Left hindlimb (tissue), 1 donor: Measurements from ENCODE around the gene MAMDC4.

ENCODE experiments used
- DNase-seq: peaks from one replicate; pipeline ENCODE4 v3.0.0-alpha.2; 2018

Gene MAMDC4

GRCh38 chr9:136851941-136852663 is at the start of gene MAMDC4:
TSS of gene MAMDC4 (plus strand) at chr9:136852346. CDS start at chr9:136852417, 71 bp downstream.
- peak; percentile 23 for DNase-seq

GRCh38 chr9:136803009-136803550 is 49.1 kb upstream of the MAMDC4 start:
- peak; percentile 28 for DNase-seq

GRCh38 chr9:136803551-136804508 is 48.3 kb upstream of the MAMDC4 start:
- peak; percentile 19 for DNase-seq

- DNase-seq: peak; percentile 33
These were observed 47.5 kb upstream of the MAMDC4 start for GRCh38 chr9:136804509-136805206.

GRCh38 chr9:136805207-136805740 is 46.9 kb upstream of the MAMDC4 start:
- DNase-seq: peak; percentile 31

- DNase-seq: no peak
These were observed 46.1 kb upstream of the MAMDC4 start for GRCh38 chr9:136806067-136806466.

- DNase-seq: peak; percentile 22
These were observed 45.4 kb upstream of the MAMDC4 start for GRCh38 chr9:136806631-136807201.

GRCh38 chr9:136807281-136808074 is 44.7 kb upstream of the MAMDC4 start, which contains the start of gene RABL6:
TSS of gene RABL6 (plus strand) at chr9:136807948. CDS start at chr9:136808197, 249 bp downstream.
- DNase-seq: peak; percentile 89

- DNase-seq: no peak
These were observed 43.9 kb upstream of the MAMDC4 start for GRCh38 chr9:136808075-136808805.

GRCh38 chr9:136808806-136809158 is 43.4 kb upstream of the MAMDC4 start:
- DNase-seq: no peak

GRCh38 chr9:136814725-136815421 is 37.3 kb upstream of the MAMDC4 start:
- no peak for DNase-seq

GRCh38 chr9:136815422-136815782 is 36.7 kb upstream of the MAMDC4 start:
- DNase-seq: no peak

GRCh38 chr9:136820971-136821825 is 30.9 kb upstream of the MAMDC4 start:
- DNase-seq: peak; percentile 28

GRCh38 chr9:136821826-136822544 is 30.2 kb upstream of the MAMDC4 start:
- DNase-seq: peak; percentile 40

GRCh38 chr9:136823136-136824046 is 28.8 kb upstream of the MAMDC4 start:
- peak; percentile 34 for DNase-seq

GRCh38 chr9:136824496-136825225 is 27.5 kb upstream of the MAMDC4 start:
- DNase-seq: no peak
